ENCODE measurements around the gene TMEM176B.

GRCh38 chr7:150766334-150766709 lies 33.8 kb downstream of the TMEM176B start:
- no peak for TF ChIP-seq EZH2 (IDR thresholded peaks at IDR 0.05)
- no peak for TF ChIP-seq POLR2AphosphoS5 (IDR thresholded peaks at IDR 0.05; ENCODE audit: borderline replicate concordance, low read depth, low read length)
- no peak for TF ChIP-seq FOXP2 (optimal IDR thresholded peaks at IDR 0.05; ENCODE audit: control extremely low read depth, extremely low read length, insufficient read depth)
